Measurements from ENCODE around the gene TPM3.

DNA sequence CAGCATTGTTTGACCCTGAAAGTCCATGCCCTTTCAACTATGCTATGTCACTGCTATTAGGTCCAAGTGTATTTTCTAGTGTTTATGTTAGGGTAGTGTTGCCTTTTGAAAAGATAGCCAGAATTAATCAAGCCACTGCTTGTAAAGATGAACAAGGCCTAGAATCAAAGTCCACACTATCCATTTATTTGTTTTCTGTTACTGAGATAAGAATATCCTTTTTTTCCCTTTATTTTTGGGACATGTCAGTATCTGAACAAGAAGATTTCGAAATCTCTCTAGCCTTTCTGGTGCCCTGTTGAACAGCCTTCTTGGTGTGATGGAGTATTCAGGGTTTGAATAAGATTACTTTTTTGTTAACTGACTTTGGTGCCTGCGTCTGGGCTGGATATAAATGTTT, 45.5 kb upstream of the TPM3 start:
- TF ChIP-seq EZH2phosphoT487 (IDR thresholded peaks at IDR 0.05; ENCODE audit: insufficient read depth, low read depth) (no peak), EZH2 (IDR thresholded peaks at IDR 0.05; ENCODE audit: insufficient read depth, poor library complexity, severe bottlenecking) (no peak)

Data from GM23248 (cell line).